Measurements from ENCODE around the gene HDAC6. TPM values are rescaled to one million over a fixed set of nuclear protein-coding genes. Genes with fewer than 3 reads are reported as not detected.

The HDAC6 gene
- total and polyA plus RNA-seq, 10 of the 15 experiments (the other 5 are each of a cell fraction or from before 2014, with no cell fraction given): 8.3 to 47.0 (median 34.1) TPM

GRCh38 chrX:48814722-48815121 lies 12.9 kb downstream of the HDAC6 start:
- ChIA-PET POLR2A (no interaction called here), SMC1A (ENCODE audit: uncharacterized antibody, unreplicated experiment) (no interaction called here), RAD21 (ENCODE audit: unreplicated experiment) (no interaction called here), CTCF (no interaction called here)
- Histone ChIP-seq H3K9ac (ENCODE audit: control insufficient read depth, insufficient read depth, low read length) (no peak overlapping the region), H3K79me2 (ENCODE audit: control insufficient read depth, insufficient read depth, low read length) (no peaks in the 10 kb centered on the region), H2AFZ (ENCODE audit: control insufficient read depth, low read depth, low read length) (no peak overlapping the region), H3K27ac (ENCODE audit: control insufficient read depth, insufficient read depth) (no peak overlapping the region), H3K4me1 (ENCODE audit: control insufficient read depth, insufficient read depth, low read length) (no peaks in the 10 kb centered on the region), H3K27me3 (replicated peaks in 1 of 2; ENCODE audit: control insufficient read depth in 2 of 2, insufficient read depth in 2 of 2, low read length in 1 of 2) (no peaks in the 10 kb centered on the region), H3K9me3 (replicated peaks; ENCODE audit: control insufficient read depth, insufficient read depth, low read length) (no peaks in the 10 kb centered on the region), H3K4me2 (ENCODE audit: control insufficient read depth, insufficient read depth) (no peak overlapping the region), H3K36me3 (ENCODE audit: control insufficient read depth in 2 of 2, insufficient read depth in 2 of 2, low read length in 1 of 2) (no peaks in the 10 kb centered on the region), H3K4me3 (no peak overlapping the region), H4K20me1 (ENCODE audit: control insufficient read depth, insufficient read depth) (no peaks in the 10 kb centered on the region)
- BruUV-seq (replicated peaks): no TSS peak
- in situ Hi-C loops (cut with MboI): no loop called here
- WGBS (ENCODE audit: insufficient coverage, insufficient replicate concordance, low lambda C conversion rate, missing lambda C conversion rate): 76% methylated on average over 8 of the region's 8 CpGs
- intact Hi-C loops (cut with micrococcal nuclease; ENCODE audit: unreplicated experiment): no loop called here
- ATAC-seq (no peak), FAIRE-seq (no peak), DNase-seq (ENCODE audit: low read depth, low spot score) (no peak)
- no peak for TF ChIP-seq E2F8 (IDR thresholded peaks at IDR 0.05; ENCODE audit: low read depth, partially characterized antibody)
- TF ChIP-seq TAF1 (IDR thresholded peaks at IDR 0.05; ENCODE audit: borderline replicate concordance, low read depth, low read length): no peak
- no peak for TF ChIP-seq BCLAF1 (IDR thresholded peaks at IDR 0.05)
- TF ChIP-seq PRDM15 (CRISPR knock-in tag; IDR thresholded peaks at IDR 0.05): no peak
- TF ChIP-seq ZZZ3 (IDR thresholded peaks at IDR 0.05; ENCODE audit: control insufficient read depth, insufficient read length, low read depth): no peak
- TF ChIP-seq MTA3 (IDR thresholded peaks at IDR 0.05; ENCODE audit: borderline replicate concordance, low read length): no peak
- no peak for TF ChIP-seq TCF12 (IDR thresholded peaks at IDR 0.05; ENCODE audit: low read depth, low read length)
- no peak for TF ChIP-seq CHD4 (IDR thresholded peaks at IDR 0.05)
- no peak for TF ChIP-seq RB1 (IDR thresholded peaks at IDR 0.05; ENCODE audit: borderline replicate concordance)
- no peak for TF ChIP-seq SMAD1 (IDR thresholded peaks at IDR 0.05; ENCODE audit: low read depth, partially characterized antibody)
- no peak for TF ChIP-seq NBN (IDR thresholded peaks at IDR 0.05)
- TF ChIP-seq RELB (IDR thresholded peaks at IDR 0.05; ENCODE audit: low read depth): no peak
- no peak for TF ChIP-seq EED (IDR thresholded peaks at IDR 0.05; ENCODE audit: low read depth)
- TF ChIP-seq EZH2 (IDR thresholded peaks at IDR 0.05; ENCODE audit: borderline replicate concordance, control insufficient read depth, low read depth, low read length): no peak
